Smooth muscle cell of the umbilical artery (primary cell): ENCODE results near the gene FCRL3. TPM values are rescaled to one million over a fixed set of nuclear protein-coding genes. Genes with fewer than 3 reads are reported as not detected.

Experiments used
- total RNA-seq: library from RNA; depleted of rRNA; stranded (reverse); fragments of >200 nt; gene quantifications from 2 replicates; pipeline ENCODE4 v1.2.3, GENCODE V29; 2014

FCRL3 gene
- total RNA-seq = not detected in 2 replicates

GRCh38 chr1:157700732-157701131 lies at the start of gene FCRL3:
TSS of gene FCRL3 (minus strand) at chr1:157700769. CDS start at chr1:157700489, 280 bp downstream.

Other genes starting within 250 kb of the FCRL3 start
- not detected in 2 replicates for gene FCRL5, start 148.3 kb downstream of the FCRL3 start, total RNA-seq
- not detected in 2 replicates for gene FCRL4, start 102.7 kb downstream of the FCRL3 start, total RNA-seq
- not detected in 2 replicates for gene FCRL2, start 76.4 kb upstream of the FCRL3 start, total RNA-seq
- not detected in 2 replicates for gene FCRL1, start 119.4 kb upstream of the FCRL3 start, total RNA-seq
- gene CD5L, start 141.0 kb upstream of the FCRL3 start, total RNA-seq = not detected in 2 replicates